Kidney epithelial cell (primary cell): ENCODE results near the gene FADS3. TPM values are rescaled to one million over a fixed set of nuclear protein-coding genes. Genes with fewer than 3 reads are reported as not detected.

Experiments
- DNase-seq: peaks from one replicate; pipeline ENCODE4 v3.0.0-alpha.2; 2010; ENCODE audit warnings: low read depth
- H3K27me3 ChIP-seq: 2 replicates; pipeline ENCODE4 v1.6.0; 2011; ENCODE audit warnings: low read length; ENCODE audit not compliant: control insufficient read depth, insufficient read depth
- H3K36me3 ChIP-seq: 2 replicates; pipeline ENCODE4 v1.5.1; 2011; ENCODE audit warnings: low read length; ENCODE audit not compliant: control insufficient read depth, insufficient read depth
- H3K4me3 ChIP-seq: 2 replicates; pipeline ENCODE4 v1.5.1; 2011; ENCODE audit warnings: low read depth, mild to moderate bottlenecking, control low read depth, low read length
- total RNA-seq: library from RNA; depleted of rRNA; stranded (reverse); fragments of >200 nt; gene quantifications from 2 replicates; pipeline ENCODE4 v1.2.3, GENCODE V29; 2015
- TF ChIP-seq, protein P1 (sequence below): IDR thresholded peaks from 2 replicates; pipeline ENCODE4 v1.5.1; 2011; ENCODE audit warnings: mild to moderate bottlenecking, moderate library complexity, low read length, control low read depth, inconsistent platforms; ENCODE audit not compliant: insufficient read depth, poor library complexity, severe bottlenecking

The FADS3 gene
- total RNA-seq, 1 donor from 2014 or later: 152 TPM

DNA sequence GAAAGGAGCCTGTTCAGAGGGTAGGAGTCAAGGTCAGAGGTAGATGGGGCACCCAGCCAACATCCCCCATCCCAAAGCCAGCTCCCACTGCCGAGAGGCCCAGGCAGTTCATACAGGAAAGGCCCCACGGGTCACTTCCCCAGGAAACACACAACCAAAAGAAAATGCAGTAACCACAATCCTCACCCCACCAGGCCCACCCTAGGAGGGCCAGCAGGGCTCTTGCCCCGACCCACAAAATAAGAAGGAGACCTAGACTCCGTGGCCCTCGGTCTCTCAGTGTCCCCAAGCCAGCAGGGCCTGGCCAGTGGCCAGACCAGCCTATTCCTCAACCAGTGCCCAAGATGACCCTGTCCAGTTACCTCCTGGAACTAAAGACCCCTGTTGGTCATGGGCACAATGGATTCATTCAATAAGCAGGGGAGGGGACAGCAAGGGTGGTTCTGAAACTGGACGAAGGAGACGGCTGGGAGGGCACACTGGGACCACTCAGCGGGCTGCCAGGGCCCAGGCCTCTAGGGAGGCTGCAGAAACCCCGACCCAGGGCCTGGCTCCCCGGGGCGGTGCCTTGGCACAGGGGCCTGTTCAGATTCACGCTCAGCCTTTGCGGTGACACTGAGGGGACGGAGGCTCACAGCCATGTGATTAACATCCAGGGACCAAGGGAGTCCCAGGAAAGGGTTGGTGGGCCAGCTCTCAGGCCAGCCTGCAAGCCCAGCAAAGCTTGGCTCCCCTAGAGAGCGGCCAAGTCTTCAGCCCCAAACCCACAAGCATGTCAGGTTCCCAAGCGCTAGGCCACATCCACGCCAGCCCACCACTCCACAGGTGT, 20.6 kb upstream of the FADS3 start:
- Histone ChIP-seq H3K4me3 (no peak overlapping the region), H3K36me3 (no peaks in the 10 kb centered on the region), H3K27me3 (peaks cover 9% of the 10 kb centered on the region)
- DNase-seq: no peak
- TF ChIP-seq, protein P1, sequence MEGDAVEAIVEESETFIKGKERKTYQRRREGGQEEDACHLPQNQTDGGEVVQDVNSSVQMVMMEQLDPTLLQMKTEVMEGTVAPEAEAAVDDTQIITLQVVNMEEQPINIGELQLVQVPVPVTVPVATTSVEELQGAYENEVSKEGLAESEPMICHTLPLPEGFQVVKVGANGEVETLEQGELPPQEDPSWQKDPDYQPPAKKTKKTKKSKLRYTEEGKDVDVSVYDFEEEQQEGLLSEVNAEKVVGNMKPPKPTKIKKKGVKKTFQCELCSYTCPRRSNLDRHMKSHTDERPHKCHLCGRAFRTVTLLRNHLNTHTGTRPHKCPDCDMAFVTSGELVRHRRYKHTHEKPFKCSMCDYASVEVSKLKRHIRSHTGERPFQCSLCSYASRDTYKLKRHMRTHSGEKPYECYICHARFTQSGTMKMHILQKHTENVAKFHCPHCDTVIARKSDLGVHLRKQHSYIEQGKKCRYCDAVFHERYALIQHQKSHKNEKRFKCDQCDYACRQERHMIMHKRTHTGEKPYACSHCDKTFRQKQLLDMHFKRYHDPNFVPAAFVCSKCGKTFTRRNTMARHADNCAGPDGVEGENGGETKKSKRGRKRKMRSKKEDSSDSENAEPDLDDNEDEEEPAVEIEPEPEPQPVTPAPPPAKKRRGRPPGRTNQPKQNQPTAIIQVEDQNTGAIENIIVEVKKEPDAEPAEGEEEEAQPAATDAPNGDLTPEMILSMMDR: no peak

DNA sequence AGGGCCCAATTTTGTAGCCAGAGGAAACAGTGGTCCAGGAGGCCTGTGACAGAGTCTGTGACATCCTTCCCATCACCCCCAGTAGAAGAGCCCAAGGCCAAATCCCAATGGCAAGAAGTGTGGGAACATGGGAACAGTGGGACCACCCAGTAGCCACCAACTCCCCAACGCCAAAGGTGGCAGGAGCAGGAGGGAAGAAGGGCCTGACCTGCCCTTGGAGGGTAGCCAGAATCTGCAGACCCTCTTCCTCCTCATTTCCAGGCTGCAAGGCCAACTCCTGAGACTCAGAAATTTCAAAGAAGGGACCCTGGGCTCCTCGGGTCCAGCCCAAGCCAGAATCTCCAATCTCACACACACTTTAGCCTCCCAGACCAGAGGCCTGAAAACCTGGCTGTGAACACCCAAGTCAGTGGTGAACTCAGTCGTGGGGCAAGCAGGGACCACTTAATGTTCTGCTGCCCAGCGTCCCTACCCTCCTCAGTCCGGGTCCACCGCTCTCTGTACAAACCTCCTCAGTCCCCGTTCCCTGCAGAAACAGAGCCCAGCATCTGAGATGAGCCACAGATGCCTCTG, 19.9 kb upstream of the FADS3 start:
- Histone ChIP-seq H3K4me3 (no peak overlapping the region), H3K27me3 (peaks cover 2% of the 10 kb centered on the region), H3K36me3 (no peaks in the 10 kb centered on the region)
- no peak for DNase-seq
- TF ChIP-seq, protein P1: no peak

DNA sequence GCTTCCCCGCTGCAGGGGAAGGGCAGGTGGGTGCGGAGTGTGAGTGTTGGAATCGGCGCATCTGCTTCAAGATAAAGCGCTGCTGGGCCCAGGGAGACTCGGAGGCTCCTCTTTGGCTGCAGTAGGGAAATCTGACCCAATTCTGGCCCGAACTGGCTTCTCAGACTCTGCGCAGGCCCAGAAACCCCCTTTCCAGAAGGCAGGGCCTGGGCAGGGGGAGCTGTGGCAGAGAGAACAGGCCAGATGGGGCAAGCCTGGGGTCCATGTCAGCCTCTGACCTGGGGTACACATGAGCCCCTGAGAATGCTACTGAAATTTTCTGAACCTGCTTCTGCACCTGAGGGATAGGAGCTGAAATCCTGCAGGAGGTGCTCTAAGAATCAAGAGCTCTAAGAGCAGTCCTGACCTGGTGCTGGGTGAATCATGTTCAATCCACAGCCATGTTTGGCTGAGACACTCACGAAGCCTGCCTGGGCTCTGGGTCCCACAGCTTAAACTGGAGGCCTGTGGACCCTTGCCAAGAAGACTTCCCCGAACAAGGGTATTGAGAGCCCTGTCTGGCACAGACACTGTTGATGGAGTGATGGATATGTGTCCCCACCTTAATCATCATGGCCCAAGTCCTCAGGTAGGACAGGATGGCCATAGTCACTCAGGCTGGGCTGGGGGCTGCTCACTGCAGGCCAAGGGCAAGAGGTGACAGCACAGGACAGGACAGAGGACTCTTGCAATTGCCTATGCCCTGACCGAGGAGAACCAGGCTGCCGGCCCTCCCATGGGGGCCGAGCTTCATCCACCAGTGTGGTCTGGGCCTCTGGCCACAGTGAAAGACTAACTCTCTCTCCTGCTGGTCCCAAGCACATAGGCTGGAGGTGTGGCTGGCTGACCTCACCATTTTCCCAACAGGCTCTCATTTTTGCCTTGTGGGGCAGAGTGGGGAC, 19.1 kb upstream of the FADS3 start:
- Histone ChIP-seq H3K36me3 (no peaks in the 10 kb centered on the region), H3K27me3 (peaks cover 2% of the 10 kb centered on the region), H3K4me3 (no peak overlapping the region)
- DNase-seq: no peak
- TF ChIP-seq, protein P1: no peak

DNA sequence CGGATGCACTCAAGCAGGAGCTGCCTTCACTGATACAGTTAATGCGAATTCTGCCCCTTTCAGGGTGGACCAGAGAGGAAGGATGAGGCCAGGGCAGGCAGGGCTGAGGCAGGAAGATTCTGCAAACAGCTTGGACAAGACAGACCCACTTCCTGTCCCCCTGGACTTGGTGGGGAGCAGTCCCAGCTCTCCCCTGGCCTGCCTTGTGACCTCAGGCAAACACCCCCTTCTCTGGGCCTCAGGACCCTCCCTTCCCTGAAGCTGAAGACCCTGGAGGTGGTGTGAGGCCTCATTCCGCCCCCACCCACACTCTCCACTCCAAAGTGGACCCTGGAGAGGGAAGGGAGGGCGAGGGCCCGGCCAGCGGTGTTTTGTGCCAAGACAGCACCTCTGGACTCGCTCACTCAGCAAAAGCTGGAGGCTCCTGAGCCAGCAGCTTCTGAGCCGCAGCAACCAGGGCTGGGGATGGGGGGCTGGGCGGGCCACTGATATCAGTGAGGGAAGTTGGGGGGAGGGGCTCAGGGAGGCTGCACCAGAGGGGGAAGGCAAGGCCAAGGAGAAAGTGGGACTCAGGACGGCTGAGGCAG, 17.5 kb upstream of the FADS3 start:
- no peaks in the 10 kb centered on the region for H3K27me3 ChIP-seq
- no peaks in the 10 kb centered on the region for H3K36me3 ChIP-seq
- TF ChIP-seq, protein P1: no peak
- no peak overlapping the region for H3K4me3 ChIP-seq
- DNase-seq: no peak

DNA sequence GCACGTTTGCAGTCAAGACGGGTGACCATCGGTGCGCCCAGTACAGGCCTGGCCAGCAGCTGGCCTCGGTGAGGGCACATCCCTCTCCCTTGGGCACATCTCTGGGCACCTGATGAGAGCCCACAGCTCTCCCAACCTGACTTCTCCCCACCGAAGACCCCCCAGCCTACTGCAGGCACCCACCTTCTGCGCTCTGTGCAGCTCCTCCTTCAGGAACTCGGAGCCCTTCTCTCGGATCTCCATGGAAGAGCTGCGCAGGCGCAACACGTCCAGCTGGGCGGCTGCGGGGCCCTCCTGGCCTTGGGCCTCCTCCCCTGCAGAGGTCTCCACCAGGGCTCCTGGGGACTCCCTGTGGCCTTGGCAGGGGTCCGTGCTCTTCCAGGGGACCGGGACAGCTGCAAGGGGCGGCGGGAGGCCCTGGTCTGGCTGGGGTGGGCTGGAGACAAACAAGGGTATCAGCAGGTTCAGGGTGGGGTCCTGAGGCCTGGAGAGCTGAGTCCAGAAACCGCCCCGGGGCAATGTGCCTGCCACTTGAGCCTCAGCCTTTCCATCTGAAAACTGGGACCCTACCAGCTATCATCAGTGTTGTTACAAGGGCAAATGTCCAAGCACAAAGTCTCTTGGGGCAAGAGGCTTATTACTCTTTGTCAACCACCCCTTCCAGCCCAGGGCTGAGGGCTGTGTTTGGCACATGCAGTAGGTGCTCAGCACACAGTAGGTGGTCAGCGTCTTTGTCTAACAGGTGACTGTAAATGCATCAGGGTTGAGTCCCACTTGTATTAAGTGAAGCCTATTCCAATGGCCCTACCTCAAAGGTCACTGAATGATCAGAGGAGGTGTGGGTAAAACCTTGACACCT, 16.8 kb upstream of the FADS3 start:
- TF ChIP-seq, protein P1: no peak
- no peak for DNase-seq
- Histone ChIP-seq H3K4me3 (no peak overlapping the region), H3K27me3 (no peaks in the 10 kb centered on the region), H3K36me3 (no peaks in the 10 kb centered on the region)
